ENCODE data around the gene ASTL. TPM values are rescaled to one million over a fixed set of nuclear protein-coding genes. Genes with fewer than 3 reads are reported as not detected.

Gene ASTL
- total RNA-seq, 1 experiment from 2014 or later, result 0.34 TPM

DNA sequence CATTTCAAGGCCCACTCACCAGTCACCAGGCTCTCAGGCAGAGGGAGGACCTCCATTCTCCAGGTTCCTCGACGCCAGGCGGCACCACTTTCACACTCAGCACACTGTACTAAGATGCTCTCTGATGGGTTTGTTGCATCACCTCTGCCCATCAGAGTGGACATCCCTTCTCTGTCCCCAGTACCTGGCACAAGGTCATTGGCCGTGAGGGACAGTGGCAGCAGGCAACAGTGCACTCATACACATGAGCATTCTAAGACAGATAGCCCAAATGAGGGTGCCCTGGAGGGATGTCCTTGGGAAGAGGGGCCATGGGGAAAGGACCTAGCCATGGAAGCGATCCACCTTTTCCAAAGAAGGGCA lies 18.9 kb downstream of the ASTL start:
- Histone ChIP-seq H4K20me1 (ENCODE audit: insufficient read depth) (no peaks in the 10 kb centered on the region), H3K4me3 (replicated peaks in 1 of 2; ENCODE audit: low read depth in 1 of 2, low read length in 2 of 2) (no peak overlapping the region), H3K4me1 (ENCODE audit: control insufficient read depth in 1 of 2, insufficient read depth in 2 of 2, low read length in 2 of 2) (peaks cover 11 to 16% of the 10 kb centered on the region in 2 experiments), H3K9me3 (ENCODE audit: control insufficient read depth in 1 of 2, insufficient read depth in 1 of 2, low read depth in 1 of 2, low read length in 2 of 2) (no peaks in the 10 kb centered on the region), H3K9me2 (ENCODE audit: insufficient read depth) (no peaks in the 10 kb centered on the region), H2AFZ (ENCODE audit: low read depth, low read length, poor library complexity, severe bottlenecking) (no peak overlapping the region), H3K4me2 (ENCODE audit: low read length) (no peak overlapping the region), H3K27ac (ENCODE audit: low read depth, low read length) (no peak overlapping the region), H3K27me3 (ENCODE audit: insufficient read depth, low read length) (0 out of 2 replicates have a peak, but pooled peaks cover 3% of the 10 kb centered on the region), H3K79me2 (ENCODE audit: insufficient read depth, low read length) (no peaks in the 10 kb centered on the region), H3K36me3 (ENCODE audit: control insufficient read depth in 1 of 2, insufficient read depth in 2 of 2, low read length in 2 of 2) (no peaks in the 10 kb centered on the region), H3K9ac (ENCODE audit: low read length) (no peak overlapping the region)
- ATAC-seq (no peak), DNase-seq (ENCODE audit: low read depth, low spot score) (no peak)
- ChIA-PET CTCF (no interaction called here), RAD21 (ENCODE audit: low non-redundant PET in 1 of 2, low total read pairs in 2 of 2, uncharacterized antibody in 2 of 2, unreplicated experiment in 2 of 2) (no interaction called here), POLR2A (no interaction called here)
- intact Hi-C loops (cut with micrococcal nuclease), result no loop called here
- TF ChIP-seq EGR1 (IDR thresholded peaks at IDR 0.05; ENCODE audit: low read depth) (no peak), SIN3A (IDR thresholded peaks at IDR 0.05; ENCODE audit: low read depth) (no peak)
- no TSS peak for BruUV-seq (replicated peaks)

GRCh38 chr2:96118698-96119388 lies 19.5 kb downstream of the ASTL start:
- Histone ChIP-seq H3K4me3 (replicated peaks in 1 of 2; ENCODE audit: low read depth in 1 of 2, low read length in 2 of 2) (no peak overlapping the region), H2AFZ (ENCODE audit: low read depth, low read length, poor library complexity, severe bottlenecking) (no peak overlapping the region), H3K79me2 (ENCODE audit: insufficient read depth, low read length) (no peaks in the 10 kb centered on the region), H3K27me3 (ENCODE audit: insufficient read depth, low read length) (0 out of 2 replicates have a peak, but pooled peaks cover 3% of the 10 kb centered on the region), H4K20me1 (ENCODE audit: insufficient read depth) (no peaks in the 10 kb centered on the region), H3K4me1 (ENCODE audit: control insufficient read depth in 1 of 2, insufficient read depth in 2 of 2, low read length in 2 of 2) (peaks cover 11 to 16% of the 10 kb centered on the region in 2 experiments), H3K4me2 (ENCODE audit: low read length) (no peak overlapping the region), H3K9ac (ENCODE audit: low read length) (no peak overlapping the region), H3K9me3 (ENCODE audit: control insufficient read depth in 1 of 2, insufficient read depth in 1 of 2, low read depth in 1 of 2, low read length in 2 of 2) (no peaks in the 10 kb centered on the region), H3K36me3 (ENCODE audit: control insufficient read depth in 1 of 2, insufficient read depth in 2 of 2, low read length in 2 of 2) (no peaks in the 10 kb centered on the region), H3K27ac (ENCODE audit: low read depth, low read length) (no peak overlapping the region; the same call in 1 of the 2 replicates), H3K9me2 (ENCODE audit: insufficient read depth) (no peaks in the 10 kb centered on the region)
- DNase-seq (ENCODE audit: low read depth, low spot score), result no peak
- BruUV-seq (replicated peaks), result no TSS peak
- intact Hi-C loops (cut with micrococcal nuclease), result no loop called here
- no peak for TF ChIP-seq FOSL1 (IDR thresholded peaks at IDR 0.05; ENCODE audit: low read depth)
- TF ChIP-seq EGR1 (IDR thresholded peaks at IDR 0.05; ENCODE audit: low read depth), result no peak
- no peak for TF ChIP-seq ELF1 (IDR thresholded peaks at IDR 0.05; ENCODE audit: borderline replicate concordance, low read depth)
- TF ChIP-seq SRF (IDR thresholded peaks at IDR 0.05; ENCODE audit: low read depth), result no peak
- TF ChIP-seq POLR2A (IDR thresholded peaks at IDR 0.05; ENCODE audit: borderline replicate concordance, extremely low read depth, insufficient read depth, insufficient read length), result no peak
- ChIA-PET RAD21 (ENCODE audit: low non-redundant PET in 1 of 2, low total read pairs in 2 of 2, uncharacterized antibody in 2 of 2, unreplicated experiment in 2 of 2) (no interaction called here), POLR2A (no interaction called here), CTCF (interaction anchor here (1.2 kb wide), 1 partner anchor 126 kb away, joined by 5 read pairs; no protein-coding TSS in a partner anchor)
- no peak for ATAC-seq
